GM21367 (cell line): Measurements from ENCODE around the gene CRYBG2.
A peak's percentile ranks its signal among the peaks of the same experiment; 100 is the strongest.

Experiments
- ATAC-seq: cut with Tn5 transposase; IDR thresholded peaks from one replicate; pipeline ENCODE4 v1.9.1; 2021; ENCODE audit not compliant: unreplicated experiment

The CRYBG2 gene

GRCh38 chr1:26282401-26282918, 71.5 kb downstream of the CRYBG2 start:
- ATAC-seq, result no peak

DNA sequence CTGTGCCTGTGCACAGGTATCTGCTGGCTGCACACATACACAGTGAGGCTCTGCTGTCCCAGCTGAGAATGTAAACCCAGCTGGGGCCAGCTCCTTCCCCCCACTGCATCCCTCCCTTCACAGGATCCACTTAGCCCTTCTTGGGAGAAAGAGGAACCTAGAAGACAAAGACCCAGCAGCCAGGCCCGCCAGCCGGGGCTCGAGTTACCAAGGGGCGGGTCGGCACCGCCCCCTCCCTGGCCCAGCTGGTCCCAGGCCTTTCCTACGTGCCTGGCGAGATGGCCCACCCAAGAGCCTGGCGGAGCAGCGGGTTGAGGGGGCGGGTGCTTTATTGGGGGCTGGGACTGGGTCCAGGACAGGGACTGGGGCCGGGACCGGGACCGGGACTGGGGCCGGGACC, 72.0 kb downstream of the CRYBG2 start:
- no peak for ATAC-seq

- no peak for ATAC-seq
These were observed 72.6 kb downstream of the CRYBG2 start for GRCh38 chr1:26281091-26281958.

DNA sequence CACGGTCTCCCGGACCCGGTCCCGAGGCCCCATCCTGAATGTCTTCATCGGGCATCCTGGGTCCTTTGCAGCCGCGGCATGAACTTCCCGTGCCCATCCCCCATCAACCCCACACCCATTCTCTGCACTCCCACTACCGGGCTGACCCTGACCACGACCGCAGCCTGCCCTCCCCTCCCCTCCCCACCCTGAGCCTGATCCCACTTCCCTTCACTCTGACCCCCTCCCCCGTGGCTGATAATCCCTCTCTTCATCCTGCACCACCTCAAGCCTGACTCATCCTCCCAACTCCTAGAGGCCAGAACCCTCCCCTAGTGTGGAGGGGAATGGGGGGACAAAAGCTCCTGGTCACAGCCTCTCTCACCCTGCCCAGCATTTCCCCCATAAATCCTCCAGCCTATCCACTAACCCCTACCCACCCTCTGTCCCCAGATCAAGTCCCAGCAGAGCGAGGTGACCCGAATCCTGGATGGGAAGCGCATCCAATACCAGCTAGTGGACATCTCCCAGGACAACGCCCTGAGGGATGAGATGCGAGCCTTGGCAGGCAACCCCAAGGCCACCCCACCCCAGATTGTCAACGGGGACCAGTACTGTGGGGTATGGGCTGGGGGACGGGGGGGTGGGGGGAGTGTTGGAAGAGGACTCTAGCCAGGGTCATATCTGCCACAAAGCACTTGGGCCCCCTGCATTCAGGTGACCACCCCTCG, 73.4 kb downstream of the CRYBG2 start:
- ATAC-seq, result no peak

DNA sequence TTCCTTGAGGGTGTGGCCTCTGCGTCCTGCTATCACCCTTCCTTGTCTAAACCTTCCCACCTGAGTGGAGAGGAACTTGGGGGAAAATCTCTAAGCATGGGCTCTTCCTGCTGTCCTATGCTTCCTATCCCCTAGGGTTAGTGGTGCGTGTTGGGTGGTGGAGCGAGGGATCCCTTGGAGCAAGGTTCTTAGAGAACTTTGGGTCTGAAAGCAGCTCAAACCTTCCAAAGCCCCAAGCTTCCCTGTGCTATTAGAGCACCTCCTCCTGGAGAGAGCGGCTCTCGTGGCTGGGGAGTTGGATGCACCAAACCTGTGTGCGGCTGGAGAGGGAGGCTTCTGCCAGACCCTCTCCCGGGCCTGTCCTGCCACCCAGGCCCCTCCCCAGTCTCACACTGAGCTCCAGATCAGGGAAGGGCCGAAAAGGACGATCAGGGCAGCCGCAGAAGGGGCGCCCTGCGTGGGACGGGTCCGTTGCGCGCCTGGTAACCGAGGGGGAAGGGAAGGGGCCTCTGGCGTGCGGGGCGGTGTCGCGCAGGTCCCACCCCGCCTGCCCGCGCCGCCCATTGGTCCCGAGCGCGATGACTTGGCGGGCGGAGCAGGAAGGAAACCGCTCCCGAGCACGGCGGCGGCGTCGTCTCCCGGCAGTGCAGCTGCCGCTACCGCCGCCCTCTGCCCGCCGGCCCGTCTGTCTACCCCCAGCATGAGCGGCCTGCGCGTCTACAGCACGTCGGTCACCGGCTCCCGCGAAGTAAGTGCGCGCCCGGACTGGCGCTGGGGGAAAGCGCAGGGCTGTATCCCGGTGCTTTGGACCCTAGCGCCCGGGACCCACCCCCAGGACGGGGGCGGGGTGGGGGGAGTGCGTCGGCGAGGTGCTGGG, 74.2 kb downstream of the CRYBG2 start, which contains the start of gene SH3BGRL3:
SH3BGRL3 (plus strand) TSS at position 631 of the 877 bp plus-strand sequence; CDS start at position 701, 70 bp downstream.
- ATAC-seq, result peak; percentile 48

- ATAC-seq, result no peak
These were observed 75.0 kb downstream of the CRYBG2 start for GRCh38 chr1:26278724-26279455.

- ATAC-seq, result no peak
These were observed 75.6 kb downstream of the CRYBG2 start for GRCh38 chr1:26278303-26278702.

DNA sequence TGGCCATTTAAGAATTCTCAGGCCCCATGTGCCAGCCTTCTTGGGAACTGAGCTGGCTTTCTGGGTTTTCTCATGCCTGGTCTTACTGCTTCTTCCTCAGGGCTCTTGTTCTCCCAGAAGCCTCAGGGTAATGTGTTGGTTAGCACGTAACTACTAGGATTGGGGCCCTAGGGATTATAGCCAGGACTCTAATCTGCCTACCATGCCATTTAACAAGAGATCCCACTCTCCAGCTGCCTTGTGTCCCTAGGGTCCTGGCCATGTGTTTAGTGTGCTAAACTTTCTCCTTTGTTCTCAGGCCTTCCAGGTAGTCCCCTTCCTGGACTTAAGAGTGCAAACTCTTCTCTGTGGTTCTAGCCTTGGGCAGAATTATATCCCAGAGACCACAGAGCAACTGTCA, 76.2 kb downstream of the CRYBG2 start:
- no peak for ATAC-seq

DNA sequence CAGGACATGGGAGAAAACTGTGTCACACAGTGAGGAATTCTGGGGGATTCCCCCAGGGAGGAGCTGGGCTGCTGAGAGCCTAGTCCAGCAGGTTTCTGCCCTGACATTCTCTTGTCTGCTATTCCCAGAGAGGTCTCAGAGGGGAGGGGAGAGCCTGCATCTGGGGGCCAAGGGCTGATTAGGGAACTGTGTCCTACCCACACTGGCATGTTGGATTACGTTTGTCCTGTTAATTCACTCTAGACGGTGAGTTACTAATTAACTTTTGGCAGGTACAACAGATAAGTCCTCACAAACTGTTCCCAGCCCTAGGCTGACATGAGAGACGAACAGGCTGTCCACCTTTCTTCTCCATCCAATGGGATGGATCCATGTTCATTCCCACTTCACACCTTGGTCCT, 76.7 kb downstream of the CRYBG2 start:
- no peak for ATAC-seq

DNA sequence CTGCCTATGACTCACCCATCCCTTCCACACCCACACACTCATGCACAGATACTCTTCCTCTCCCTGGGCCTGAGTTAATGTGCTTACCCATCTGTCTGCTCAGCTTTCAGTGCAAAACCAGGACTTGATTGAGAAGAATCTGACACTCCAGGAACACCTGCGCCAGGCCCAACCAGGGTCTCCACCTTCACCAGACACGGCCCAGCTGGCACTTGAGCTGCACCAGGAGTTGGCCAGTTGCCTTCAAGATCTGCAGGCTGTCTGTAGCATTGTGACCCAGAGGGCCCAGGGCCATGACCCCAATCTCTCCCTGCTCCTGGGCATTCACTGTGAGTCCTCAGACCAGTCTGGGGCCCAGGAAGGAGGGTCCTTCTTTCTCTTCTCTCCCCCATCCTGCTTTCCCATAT, 77.5 kb downstream of the CRYBG2 start:
- ATAC-seq, result no peak

DNA sequence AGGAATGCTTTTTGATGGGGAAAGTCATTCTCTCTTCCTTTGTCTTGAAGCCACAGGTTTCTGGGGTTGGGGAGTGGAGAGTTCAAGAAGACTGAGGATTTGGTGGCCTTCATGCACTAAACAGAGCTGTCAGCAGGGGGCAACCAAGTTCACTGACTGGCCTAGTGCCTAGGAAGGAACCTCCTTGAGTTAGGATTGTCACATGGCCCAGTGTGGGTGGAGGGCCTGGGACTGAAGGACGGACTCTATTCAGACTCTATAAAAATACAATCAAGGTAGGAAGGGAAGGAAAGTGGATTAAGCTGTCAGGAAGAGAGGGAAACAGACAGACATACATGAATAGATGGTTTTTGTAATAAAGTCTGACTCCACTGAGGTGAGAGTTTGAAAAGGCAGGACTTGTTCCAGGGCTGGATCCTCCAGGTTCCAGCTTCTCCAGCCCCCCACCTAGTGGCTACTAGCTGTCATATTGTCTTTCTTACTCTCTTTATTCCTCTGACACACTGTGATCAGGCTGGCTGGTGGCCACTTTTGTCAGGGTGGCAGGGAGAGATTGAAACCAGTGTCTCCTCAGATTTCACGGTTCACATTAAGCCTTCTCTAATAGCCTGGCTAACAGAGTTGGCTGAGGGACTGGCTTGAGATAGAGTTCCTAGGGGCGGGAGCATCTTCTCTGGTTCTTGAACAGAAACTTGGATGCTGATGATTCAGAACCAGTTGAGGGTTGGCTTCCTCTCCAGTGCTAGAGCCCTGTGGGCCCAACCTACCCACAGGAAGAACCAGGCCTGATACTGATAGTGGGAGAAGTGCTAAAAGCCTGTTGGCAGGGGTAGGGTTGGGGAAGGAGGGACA, 78.1 kb downstream of the CRYBG2 start:
- no peak for ATAC-seq

DNA sequence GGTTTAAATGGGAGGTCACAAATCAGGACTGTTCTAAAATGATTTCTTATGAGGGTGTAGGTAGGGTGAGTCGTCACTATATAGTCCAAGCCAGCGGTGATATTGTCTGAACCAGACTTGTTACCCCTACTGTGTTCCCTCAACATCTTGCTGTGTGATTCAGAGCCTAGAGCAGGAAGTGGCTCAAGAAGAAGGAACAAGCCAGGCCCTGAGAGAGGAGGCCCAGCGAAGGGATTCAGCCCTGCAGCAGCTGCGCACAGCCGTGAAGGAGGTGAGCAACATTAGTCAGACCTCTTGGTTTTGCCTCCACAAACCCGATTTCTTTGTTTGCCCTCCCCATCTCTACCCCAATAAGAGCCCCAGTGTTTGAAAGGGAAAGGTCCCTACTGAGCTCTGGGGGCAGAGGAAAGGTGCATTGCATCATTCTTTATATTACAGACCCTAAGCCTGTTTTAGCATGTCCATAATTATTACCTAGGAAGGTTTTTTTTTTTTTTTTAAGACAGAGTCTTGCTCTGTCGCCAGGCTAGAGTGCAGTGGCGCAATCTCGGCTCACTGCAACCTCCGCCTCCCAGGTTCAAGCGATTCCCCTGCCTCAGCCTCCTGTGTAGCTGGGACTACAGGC, 79.0 kb downstream of the CRYBG2 start:
- ATAC-seq, result no peak
